H9 (cell line): ENCODE measurements around the gene CREG2. TPM values are rescaled to one million over a fixed set of nuclear protein-coding genes. Genes with fewer than 3 reads are reported as not detected.

ENCODE experiments used
- DNase-seq: peaks from one replicate; pipeline ENCODE4 v3.0.0-alpha.2; 2017
- H2AFZ ChIP-seq: one replicate; pipeline ENCODE4 v1.6.1; 2013; ENCODE audit warnings: mild to moderate bottlenecking, low read length, control low read depth, moderate library complexity
- H2AK5ac ChIP-seq: 2 replicates; pipeline ENCODE4 v1.6.1; 2013; ENCODE audit warnings: low read length, control low read depth, mixed read lengths; ENCODE audit not compliant: insufficient read length
- H2BK120ac ChIP-seq: one replicate; pipeline ENCODE4 v1.6.1; 2013; ENCODE audit warnings: low read depth, mild to moderate bottlenecking, low read length, control low read depth, inconsistent platforms; ENCODE audit not compliant: poor library complexity, severe bottlenecking
- H2BK12ac ChIP-seq: 2 replicates; pipeline ENCODE4 v1.6.1; 2013; ENCODE audit warnings: low read length, control low read depth, mixed read lengths, low read depth; ENCODE audit not compliant: insufficient read length
- H2BK15ac ChIP-seq: 2 replicates; pipeline ENCODE4 v1.6.1; 2013; ENCODE audit warnings: low read depth, low read length, control low read depth
- H2BK20ac ChIP-seq: one replicate; pipeline ENCODE4 v1.6.1; 2013; ENCODE audit warnings: low read depth, mild to moderate bottlenecking, low read length, control low read depth, inconsistent platforms; ENCODE audit not compliant: poor library complexity, severe bottlenecking
- H2BK5ac ChIP-seq: 2 replicates; pipeline ENCODE4 v1.6.1; 2013; ENCODE audit warnings: low read length, control low read depth, mixed read lengths; ENCODE audit not compliant: insufficient read length
- H3K14ac ChIP-seq: 2 replicates; pipeline ENCODE4 v1.6.1; 2013; ENCODE audit warnings: low read length, control low read depth; ENCODE audit not compliant: insufficient read depth
- H3K18ac ChIP-seq: 2 replicates; pipeline ENCODE4 v1.6.1; 2013; ENCODE audit warnings: low read depth, mild to moderate bottlenecking, mixed read lengths, low read length, control low read depth; ENCODE audit not compliant: insufficient read length
- H3K23ac ChIP-seq: 2 replicates; pipeline ENCODE4 v1.6.1; 2013; ENCODE audit warnings: low read length, control low read depth, mixed read lengths, low read depth; ENCODE audit not compliant: insufficient read length
- H3K23me2 ChIP-seq: 2 replicates; pipeline ENCODE4 v1.6.1; 2013; ENCODE audit warnings: low read depth, mild to moderate bottlenecking, mixed read lengths, low read length, control low read depth; ENCODE audit not compliant: insufficient read length, poor library complexity, severe bottlenecking
- H3K27ac ChIP-seq: 2 replicates; pipeline ENCODE4 v1.5.1; 2013; ENCODE audit warnings: low read length, control low read depth, mixed read lengths, low read depth; ENCODE audit not compliant: insufficient read length
- H3K27me3 ChIP-seq: 2 replicates; pipeline ENCODE4 v1.6.1; 2013; ENCODE audit warnings: low read length, control low read depth, inconsistent platforms; ENCODE audit not compliant: insufficient read depth
- H3K4ac ChIP-seq: 2 replicates; pipeline ENCODE4 v1.6.1; 2013; ENCODE audit warnings: low read depth, mild to moderate bottlenecking, control low read depth, inconsistent platforms, low read length, moderate library complexity
- H3K4me1 ChIP-seq: 2 replicates; pipeline ENCODE4 v1.6.1; 2013; ENCODE audit warnings: low read length, control low read depth, inconsistent platforms; ENCODE audit not compliant: insufficient read depth
- H3K4me2 ChIP-seq: 2 replicates; pipeline ENCODE4 v1.6.1; 2013; ENCODE audit warnings: low read length, control low read depth, mixed read lengths; ENCODE audit not compliant: insufficient read length, insufficient read depth
- H3K56ac ChIP-seq: 2 replicates; pipeline ENCODE4 v1.6.1; 2013; ENCODE audit warnings: low read depth, mild to moderate bottlenecking, mixed read lengths, low read length, control low read depth; ENCODE audit not compliant: insufficient read length
- H3K79me1 ChIP-seq: 2 replicates; pipeline ENCODE4 v1.6.1; 2013; ENCODE audit warnings: low read depth, mild to moderate bottlenecking, moderate library complexity, low read length, control low read depth, inconsistent platforms; ENCODE audit not compliant: insufficient read depth, poor library complexity, severe bottlenecking
- H3K79me2 ChIP-seq: 2 replicates; pipeline ENCODE4 v1.6.1; 2013; ENCODE audit warnings: low read length, control low read depth, inconsistent platforms; ENCODE audit not compliant: insufficient read depth
- H3K9ac ChIP-seq: 2 replicates; pipeline ENCODE4 v1.6.1; 2013; ENCODE audit warnings: low read length, control low read depth, mixed read lengths; ENCODE audit not compliant: insufficient read length; ENCODE audit errors: extremely low read depth
- H3K9me3 ChIP-seq: one replicate; pipeline ENCODE4 v1.6.1; 2013; ENCODE audit warnings: low read depth, low read length, inconsistent platforms; ENCODE audit not compliant: control insufficient read depth
- H3T11ph ChIP-seq: one replicate; pipeline ENCODE4 v1.6.1; 2013; ENCODE audit warnings: mild to moderate bottlenecking, low read length, control low read depth, inconsistent platforms
- H4K20me1 ChIP-seq: one replicate; pipeline ENCODE4 v1.6.1; 2013; ENCODE audit not compliant: control insufficient read depth, insufficient read length, insufficient read depth
- H4K5ac ChIP-seq: 2 replicates; pipeline ENCODE4 v1.6.1; 2013; ENCODE audit warnings: low read depth, mild to moderate bottlenecking, mixed read lengths, low read length, control low read depth; ENCODE audit not compliant: insufficient read length
- H4K8ac ChIP-seq: replicated peaks from 2 replicates; pipeline ENCODE4 v1.6.1; 2013; ENCODE audit warnings: low read length, control low read depth, mixed read lengths, low read depth; ENCODE audit not compliant: insufficient read length
- H4K91ac ChIP-seq: 2 replicates; pipeline ENCODE4 v1.6.1; 2013; ENCODE audit warnings: low read depth, mild to moderate bottlenecking, moderate library complexity, mixed read lengths, low read length, control low read depth; ENCODE audit not compliant: insufficient read length
- H3K27ac Mint-ChIP-seq, 3 experiments: 2 replicates in 2 of 3; 3 replicates in 1 of 3; pipeline ENCODE4 v1.8.0; 2020 to 2021; ENCODE audit warnings: mixed read lengths in 3 of 3, mild to moderate bottlenecking in 1 of 3, moderate library complexity in 1 of 3
- H3K27me3 Mint-ChIP-seq: 2 replicates; pipeline ENCODE4 v1.8.0; 2021; ENCODE audit warnings: low read depth, mild to moderate bottlenecking, moderate library complexity, mixed read lengths
- H3K36me3 Mint-ChIP-seq, 3 experiments: 2 replicates in 2 of 3; 3 replicates in 1 of 3; pipeline ENCODE4 v1.8.0; 2020 to 2021; ENCODE audit warnings: low read depth in 3 of 3, mixed read lengths in 3 of 3; ENCODE audit not compliant: insufficient read depth in 1 of 3
- H3K4me1 Mint-ChIP-seq, 2 experiments: 2 replicates each; pipeline ENCODE4 v1.8.0; 2020; ENCODE audit warnings: mixed read lengths in 2 of 2
- H3K4me3 Mint-ChIP-seq, 2 experiments: 2 replicates in 1 of 2; 3 replicates in 1 of 2; pipeline ENCODE4 v1.8.0; 2020 to 2021; ENCODE audit warnings: mild to moderate bottlenecking in 2 of 2, mixed read lengths in 2 of 2, moderate library complexity in 1 of 2
- H3K9me3 Mint-ChIP-seq, 2 experiments: 2 replicates in 1 of 2; 3 replicates in 1 of 2; pipeline ENCODE4 v1.8.0; 2020; ENCODE audit warnings: mild to moderate bottlenecking in 2 of 2, mixed read lengths in 2 of 2, moderate library complexity in 1 of 2
- CTCF ChIP-seq: fragments of 200-600 bp; sonication (generic); conservative IDR thresholded peaks from 3 replicates; pipeline ENCODE4 v1.8.0; 2021; ENCODE audit warnings: antibody characterized with exemption, mild to moderate bottlenecking
- WGBS: extraction: QIAGEN DNeasy Blood & Tissue Kit; methylation state at CpG from one replicate; pipeline ENCODE4 v1.1.7; 2013; ENCODE audit warnings: missing lambda C conversion rate, low lambda C conversion rate, mixed read lengths; ENCODE audit not compliant: insufficient read length; ENCODE audit errors: extremely low coverage; 5-methylcytosine and 5-hydroxymethylcytosine counted together
- total RNA-seq: library from RNA; stranded (reverse); gene quantifications from 2 replicates; pipeline ENCODE4 v1.2.1, GENCODE V29; 2021

CREG2 gene
- total RNA-seq, 1 experiment from 2014 or later, result 0.77 TPM

- Histone ChIP-seq H2BK12ac (no peak overlapping the region), H4K20me1 (no peaks in the 10 kb centered on the region), H3K23me2 (no peaks in the 10 kb centered on the region), H3K14ac (no peak overlapping the region), H3K4me2 (no peak overlapping the region), H3K27ac (no peak overlapping the region), H3T11ph (no peak overlapping the region), H3K4me1 (no peaks in the 10 kb centered on the region), H3K23ac (no peak overlapping the region), H3K56ac (no peak overlapping the region), H4K8ac (no peak overlapping the region), H2AK5ac (no peak overlapping the region), H3K18ac (no peak overlapping the region), H4K5ac (no peak overlapping the region), H2BK20ac (no peak overlapping the region), H3K4ac (no peak overlapping the region), H3K27me3 (no peaks in the 10 kb centered on the region), H3K9me3 (no peaks in the 10 kb centered on the region), H2BK5ac (no peak overlapping the region), H3K9ac (no peak overlapping the region), H2BK15ac (no peak overlapping the region), H2AFZ (no peak overlapping the region), H3K79me2 (no peaks in the 10 kb centered on the region), H2BK120ac (no peak overlapping the region), H4K91ac (no peak overlapping the region), H3K79me1 (no peaks in the 10 kb centered on the region)
- Mint-ChIP-seq H3K27me3 (peaks cover 3% of the 10 kb centered on the region; the same call in 1 of the 2 replicates), H3K27ac (no peak overlapping the region), H3K4me1 (peaks cover 6 to 9% of the 10 kb centered on the region in 2 experiments; a peak in 2 of 4 replicates), H3K36me3 (no peaks in the 10 kb centered on the region), H3K9me3 (no peaks in the 10 kb centered on the region), H3K4me3 (no peak overlapping the region)
- TF ChIP-seq CTCF, result no peak
- no peak for DNase-seq
- WGBS, result no CpG with 5 or more reads among the region's 7 CpGs
Measured at GRCh38 chr2:101351207-101351606, 36.1 kb downstream of the CREG2 start.
